Measurements from ENCODE around the gene FBXL7.
A peak's percentile ranks its signal among the peaks of the same experiment; 100 is the strongest.

FBXL7 gene

GRCh38 chr5:15483351-15484097, 16.5 kb upstream of the FBXL7 start:
- no peak overlapping the region for H3K9ac ChIP-seq (ENCODE audit: low read depth, low read length)
- ATAC-seq (ENCODE audit: insufficient read depth, low read depth): no peak
- H3K4me2 ChIP-seq (ENCODE audit: insufficient read depth, low read length): no peak overlapping the region
- H2AFZ ChIP-seq (ENCODE audit: low read depth, low read length): no peak overlapping the region
- H3K79me2 ChIP-seq (ENCODE audit: insufficient read depth, low read length): no peaks in the 10 kb centered on the region
- no peaks in the 10 kb centered on the region for H3K27me3 ChIP-seq (ENCODE audit: insufficient read depth, low read length, poor library complexity)
- no peaks in the 10 kb centered on the region for H4K20me1 ChIP-seq (ENCODE audit: insufficient read depth, low read length)
- no peak for DNase-seq
- TF ChIP-seq EZH2 (IDR thresholded peaks at IDR 0.05; ENCODE audit: borderline replicate concordance, low read depth, low read length, severe bottlenecking) (no peak), CTCF (IDR thresholded peaks at IDR 0.05; ENCODE audit: borderline replicate concordance, extremely low read depth, low read length, poor library complexity, severe bottlenecking) (no peak)
- H3K9me3 ChIP-seq (ENCODE audit: insufficient read depth, low read length, severe bottlenecking): no peaks in the 10 kb centered on the region
- H3K27ac ChIP-seq (ENCODE audit: low read length): no peak overlapping the region
- H3K4me3 ChIP-seq (ENCODE audit: low read depth in 1 of 2, low read length in 2 of 2): no peak overlapping the region
- no peaks in the 10 kb centered on the region for H3K36me3 ChIP-seq (ENCODE audit: insufficient read depth, low read length)
- peaks cover 8% of the 10 kb centered on the region; the same call in 1 of the 2 replicates for H3K4me1 ChIP-seq (ENCODE audit: insufficient read depth, low read length)

GRCh38 chr5:15487228-15487627, 12.8 kb upstream of the FBXL7 start:
- no peak overlapping the region for H2AFZ ChIP-seq (ENCODE audit: low read depth, low read length)
- H3K9ac ChIP-seq (ENCODE audit: low read depth, low read length): no peak overlapping the region
- ATAC-seq (ENCODE audit: insufficient read depth, low read depth): no peak
- H3K27me3 ChIP-seq (ENCODE audit: insufficient read depth, low read length, poor library complexity): no peaks in the 10 kb centered on the region
- no peak overlapping the region for H3K4me3 ChIP-seq (ENCODE audit: low read depth in 1 of 2, low read length in 2 of 2)
- DNase-seq: no peak
- H4K20me1 ChIP-seq (ENCODE audit: insufficient read depth, low read length): no peaks in the 10 kb centered on the region
- no peaks in the 10 kb centered on the region for H3K36me3 ChIP-seq (ENCODE audit: insufficient read depth, low read length)
- no peaks in the 10 kb centered on the region for H3K4me1 ChIP-seq (ENCODE audit: insufficient read depth, low read length)
- H3K9me3 ChIP-seq (ENCODE audit: insufficient read depth, low read length, severe bottlenecking): no peaks in the 10 kb centered on the region
- no peak for TF ChIP-seq CTCF (IDR thresholded peaks at IDR 0.05; ENCODE audit: borderline replicate concordance, extremely low read depth, low read length, poor library complexity, severe bottlenecking)
- no peak for TF ChIP-seq EZH2 (IDR thresholded peaks at IDR 0.05; ENCODE audit: borderline replicate concordance, low read depth, low read length, severe bottlenecking)
- H3K79me2 ChIP-seq (ENCODE audit: insufficient read depth, low read length): no peaks in the 10 kb centered on the region
- H3K27ac ChIP-seq (ENCODE audit: low read length): no peak overlapping the region
- H3K4me2 ChIP-seq (ENCODE audit: insufficient read depth, low read length): no peak overlapping the region

GRCh38 chr5:15489571-15490235, 10.3 kb upstream of the FBXL7 start:
- no peak overlapping the region for H3K4me3 ChIP-seq (ENCODE audit: low read depth in 1 of 2, low read length in 2 of 2)
- 0 out of 3 replicates have a peak, but pooled peaks have one; percentile 27 for ATAC-seq (ENCODE audit: insufficient read depth, low read depth)
- TF ChIP-seq CTCF (IDR thresholded peaks at IDR 0.05; ENCODE audit: borderline replicate concordance, extremely low read depth, low read length, poor library complexity, severe bottlenecking) (no peak), EZH2 (IDR thresholded peaks at IDR 0.05; ENCODE audit: borderline replicate concordance, low read depth, low read length, severe bottlenecking) (no peak)
- DNase-seq: no peak
- no peaks in the 10 kb centered on the region for H3K9me3 ChIP-seq (ENCODE audit: insufficient read depth, low read length, severe bottlenecking)
- H3K4me1 ChIP-seq (ENCODE audit: insufficient read depth, low read length): no peaks in the 10 kb centered on the region
- H3K27me3 ChIP-seq (ENCODE audit: insufficient read depth, low read length, poor library complexity): no peaks in the 10 kb centered on the region
- H2AFZ ChIP-seq (ENCODE audit: low read depth, low read length): no peak overlapping the region
- H3K36me3 ChIP-seq (ENCODE audit: insufficient read depth, low read length): no peaks in the 10 kb centered on the region
- H3K27ac ChIP-seq (ENCODE audit: low read length): no peak overlapping the region
- no peak overlapping the region for H3K9ac ChIP-seq (ENCODE audit: low read depth, low read length)
- H4K20me1 ChIP-seq (ENCODE audit: insufficient read depth, low read length): no peaks in the 10 kb centered on the region
- no peaks in the 10 kb centered on the region for H3K79me2 ChIP-seq (ENCODE audit: insufficient read depth, low read length)
- no peak overlapping the region for H3K4me2 ChIP-seq (ENCODE audit: insufficient read depth, low read length)

Data from DND-41 (cell line).